ENCODE data around the gene ELANE.

- no peak for TF ChIP-seq EZH2 (IDR thresholded peaks at IDR 0.05)
- no peak for TF ChIP-seq POLR2AphosphoS5 (IDR thresholded peaks at IDR 0.05; ENCODE audit: borderline replicate concordance, low read depth, low read length)
Measured at GRCh38 chr19:808423-808775, 43.7 kb upstream of the ELANE start.
